C4-2B (cell line): ENCODE data around the gene GBF1.

Experiments used
- ZFX ChIP-seq: fragments of 450-650 bp; IDR thresholded peaks from 2 replicates; pipeline ENCODE4 v1.6.1; 2017
- TF ChIP-seq, protein P1 (sequence below): fragments of 450-650 bp; conservative IDR thresholded peaks from 2 replicates; pipeline ENCODE4 v1.5.1; 2017; ENCODE audit warnings: mild to moderate bottlenecking

DNA sequence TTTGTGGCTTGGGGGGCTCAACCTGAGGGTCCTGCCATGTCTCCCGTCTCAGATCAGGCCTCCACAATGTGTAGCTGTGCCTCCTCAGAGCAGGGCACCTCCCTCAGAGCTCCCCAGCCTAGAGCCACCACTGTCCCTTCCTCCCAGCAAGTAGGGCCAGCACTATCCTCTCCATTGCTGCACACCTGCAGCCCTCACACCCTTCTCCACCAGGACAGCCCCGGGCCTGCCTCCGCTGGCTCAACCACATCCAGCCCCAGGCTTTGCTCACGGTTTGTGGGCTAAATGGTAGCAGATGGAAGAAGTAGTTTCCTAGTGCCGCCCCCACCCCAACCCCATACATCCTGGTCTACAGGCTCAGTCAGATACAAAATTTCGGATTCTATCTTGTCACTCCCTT lies 160.3 kb downstream of the GBF1 start:
- TF ChIP-seq, protein P1, sequence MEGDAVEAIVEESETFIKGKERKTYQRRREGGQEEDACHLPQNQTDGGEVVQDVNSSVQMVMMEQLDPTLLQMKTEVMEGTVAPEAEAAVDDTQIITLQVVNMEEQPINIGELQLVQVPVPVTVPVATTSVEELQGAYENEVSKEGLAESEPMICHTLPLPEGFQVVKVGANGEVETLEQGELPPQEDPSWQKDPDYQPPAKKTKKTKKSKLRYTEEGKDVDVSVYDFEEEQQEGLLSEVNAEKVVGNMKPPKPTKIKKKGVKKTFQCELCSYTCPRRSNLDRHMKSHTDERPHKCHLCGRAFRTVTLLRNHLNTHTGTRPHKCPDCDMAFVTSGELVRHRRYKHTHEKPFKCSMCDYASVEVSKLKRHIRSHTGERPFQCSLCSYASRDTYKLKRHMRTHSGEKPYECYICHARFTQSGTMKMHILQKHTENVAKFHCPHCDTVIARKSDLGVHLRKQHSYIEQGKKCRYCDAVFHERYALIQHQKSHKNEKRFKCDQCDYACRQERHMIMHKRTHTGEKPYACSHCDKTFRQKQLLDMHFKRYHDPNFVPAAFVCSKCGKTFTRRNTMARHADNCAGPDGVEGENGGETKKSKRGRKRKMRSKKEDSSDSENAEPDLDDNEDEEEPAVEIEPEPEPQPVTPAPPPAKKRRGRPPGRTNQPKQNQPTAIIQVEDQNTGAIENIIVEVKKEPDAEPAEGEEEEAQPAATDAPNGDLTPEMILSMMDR, result no peak
- no peak for TF ChIP-seq ZFX
